ENCODE measurements around the gene NCAPG.

NCAPG gene

GRCh38 chr4:17763931-17764330, 46.8 kb upstream of the NCAPG start:
- H4K91ac ChIP-seq (ENCODE audit: low read depth, low read length): no peak overlapping the region
- no peak overlapping the region for H4K12ac ChIP-seq (ENCODE audit: low read depth, low read length)
- H2AK5ac ChIP-seq (ENCODE audit: low read length): no peak overlapping the region
- H3K27ac ChIP-seq (ENCODE audit: low read depth, low read length): no peak overlapping the region
- H3K79me1 ChIP-seq (ENCODE audit: low read length): no peaks in the 10 kb centered on the region
- H3K18ac ChIP-seq (ENCODE audit: low read length): no peak overlapping the region
- no peak overlapping the region for H3K4me3 ChIP-seq (ENCODE audit: low read depth, low read length)
- no peak overlapping the region for H4K8ac ChIP-seq (ENCODE audit: low read depth, low read length)
- H2BK12ac ChIP-seq (ENCODE audit: low read length): no peak overlapping the region
- no peak overlapping the region for H3K4me2 ChIP-seq (ENCODE audit: low read length)
- H3K79me2 ChIP-seq (ENCODE audit: control insufficient read depth, insufficient read depth, low read length, poor library complexity): no peaks in the 10 kb centered on the region
- H2BK5ac ChIP-seq (ENCODE audit: low read depth, low read length, poor library complexity): no peak overlapping the region
- no peak overlapping the region for H3K23ac ChIP-seq (ENCODE audit: low read length)
- H3K4ac ChIP-seq (ENCODE audit: low read depth, low read length): no peak overlapping the region
- no CpG with 5 or more reads among the region's 5 CpGs for WGBS (ENCODE audit: extremely low coverage, insufficient coverage, insufficient read length)
- H3K36me3 ChIP-seq (ENCODE audit: control insufficient read depth in 1 of 2, insufficient read depth in 2 of 2, low read length in 2 of 2): no peaks in the 10 kb centered on the region
- no peak overlapping the region for H2BK120ac ChIP-seq (ENCODE audit: insufficient read depth, low read length, poor library complexity)
- no peak overlapping the region for H3K9ac ChIP-seq (ENCODE audit: low read length)
- no peak overlapping the region for H3K14ac ChIP-seq (ENCODE audit: low read length)
- H3K4me1 ChIP-seq (ENCODE audit: control insufficient read depth in 1 of 2, insufficient read depth in 2 of 2, low read length in 2 of 2): no peaks in the 10 kb centered on the region
- no peak overlapping the region for H2AFZ ChIP-seq (ENCODE audit: insufficient read depth, low read length, poor library complexity)
- no peak for DNase-seq
- peaks cover 6% of the 10 kb centered on the region for H3K9me3 ChIP-seq (ENCODE audit: insufficient read depth, low read depth, low read length)
- H3K27me3 ChIP-seq (ENCODE audit: insufficient read depth, low read length): no peaks in the 10 kb centered on the region

GRCh38 chr4:17765514-17766286, 45.1 kb upstream of the NCAPG start:
- Histone ChIP-seq H2BK120ac (ENCODE audit: insufficient read depth, low read length, poor library complexity) (no peak overlapping the region), H4K12ac (ENCODE audit: low read depth, low read length) (no peak overlapping the region), H3K23ac (ENCODE audit: low read length) (no peak overlapping the region), H3K4me1 (ENCODE audit: control insufficient read depth in 1 of 2, insufficient read depth in 2 of 2, low read length in 2 of 2) (no peaks in the 10 kb centered on the region), H3K9ac (ENCODE audit: low read length) (no peak overlapping the region), H4K91ac (ENCODE audit: low read depth, low read length) (no peak overlapping the region), H2AK5ac (ENCODE audit: low read length) (no peak overlapping the region), H4K8ac (ENCODE audit: low read depth, low read length) (no peak overlapping the region), H3K36me3 (ENCODE audit: control insufficient read depth in 1 of 2, insufficient read depth in 2 of 2, low read length in 2 of 2) (no peaks in the 10 kb centered on the region), H3K27me3 (ENCODE audit: insufficient read depth, low read length) (no peaks in the 10 kb centered on the region), H3K79me2 (ENCODE audit: control insufficient read depth, insufficient read depth, low read length, poor library complexity) (no peaks in the 10 kb centered on the region), H3K4ac (ENCODE audit: low read depth, low read length) (no peak overlapping the region), H3K4me2 (ENCODE audit: low read length) (no peak overlapping the region), H3K14ac (ENCODE audit: low read length) (no peak overlapping the region), H2AFZ (ENCODE audit: insufficient read depth, low read length, poor library complexity) (no peak overlapping the region), H2BK5ac (ENCODE audit: low read depth, low read length, poor library complexity) (no peak overlapping the region), H3K79me1 (ENCODE audit: low read length) (no peaks in the 10 kb centered on the region), H3K9me3 (ENCODE audit: insufficient read depth, low read depth, low read length) (peaks cover 6% of the 10 kb centered on the region), H3K4me3 (ENCODE audit: low read depth, low read length) (no peak overlapping the region), H3K27ac (ENCODE audit: low read depth, low read length) (no peak overlapping the region), H3K18ac (ENCODE audit: low read length) (no peak overlapping the region), H2BK12ac (ENCODE audit: low read length) (no peak overlapping the region)
- no CpG with 5 or more reads among the region's 11 CpGs for WGBS (ENCODE audit: extremely low coverage, insufficient coverage, insufficient read length)
- no peak for DNase-seq

- Histone ChIP-seq H4K12ac (ENCODE audit: low read depth, low read length) (no peak overlapping the region), H3K79me2 (ENCODE audit: control insufficient read depth, insufficient read depth, low read length, poor library complexity) (no peaks in the 10 kb centered on the region), H3K4me2 (ENCODE audit: low read length) (no peak overlapping the region), H3K9ac (ENCODE audit: low read length) (no peak overlapping the region), H3K79me1 (ENCODE audit: low read length) (no peaks in the 10 kb centered on the region), H2BK5ac (ENCODE audit: low read depth, low read length, poor library complexity) (no peak overlapping the region), H2AK5ac (ENCODE audit: low read length) (no peak overlapping the region), H4K8ac (ENCODE audit: low read depth, low read length) (no peak overlapping the region), H3K36me3 (ENCODE audit: control insufficient read depth in 1 of 2, insufficient read depth in 2 of 2, low read length in 2 of 2) (no peaks in the 10 kb centered on the region), H2AFZ (ENCODE audit: insufficient read depth, low read length, poor library complexity) (no peak overlapping the region), H3K27ac (ENCODE audit: low read depth, low read length) (no peak overlapping the region), H2BK120ac (ENCODE audit: insufficient read depth, low read length, poor library complexity) (no peak overlapping the region), H3K27me3 (ENCODE audit: insufficient read depth, low read length) (no peaks in the 10 kb centered on the region), H2BK12ac (ENCODE audit: low read length) (no peak overlapping the region), H3K4me3 (ENCODE audit: low read depth, low read length) (no peak overlapping the region), H3K9me3 (ENCODE audit: insufficient read depth, low read depth, low read length) (peaks cover 6% of the 10 kb centered on the region), H3K18ac (ENCODE audit: low read length) (no peak overlapping the region), H3K14ac (ENCODE audit: low read length) (no peak overlapping the region), H4K91ac (ENCODE audit: low read depth, low read length) (no peak overlapping the region), H3K23ac (ENCODE audit: low read length) (no peak overlapping the region), H3K4ac (ENCODE audit: low read depth, low read length) (no peak overlapping the region), H3K4me1 (ENCODE audit: control insufficient read depth in 1 of 2, insufficient read depth in 2 of 2, low read length in 2 of 2) (no peaks in the 10 kb centered on the region)
- DNase-seq: no peak
- WGBS (ENCODE audit: extremely low coverage, insufficient coverage, insufficient read length): no CpG with 5 or more reads among the region's 33 CpGs
Measured at GRCh38 chr4:17766826-17767458, 43.8 kb upstream of the NCAPG start.

GRCh38 chr4:17769406-17770174, 41.2 kb upstream of the NCAPG start:
- WGBS (ENCODE audit: extremely low coverage, insufficient coverage, insufficient read length): no CpG with 5 or more reads among the region's 8 CpGs
- no peak overlapping the region for H3K23ac ChIP-seq (ENCODE audit: low read length)

More at GRCh38 chr4:17769406-17770174, 41.2 kb upstream of the NCAPG start:
- H2BK120ac ChIP-seq (ENCODE audit: insufficient read depth, low read length, poor library complexity): no peak overlapping the region
- no peak overlapping the region for H3K4me3 ChIP-seq (ENCODE audit: low read depth, low read length)
- no peaks in the 10 kb centered on the region for H3K27me3 ChIP-seq (ENCODE audit: insufficient read depth, low read length)
- no peak for DNase-seq
- no peak overlapping the region for H3K4ac ChIP-seq (ENCODE audit: low read depth, low read length)
- no peaks in the 10 kb centered on the region for H3K79me1 ChIP-seq (ENCODE audit: low read length)
- H4K12ac ChIP-seq (ENCODE audit: low read depth, low read length): no peak overlapping the region
- no peak overlapping the region for H3K4me2 ChIP-seq (ENCODE audit: low read length)
- no peak overlapping the region for H2BK12ac ChIP-seq (ENCODE audit: low read length)
- H3K9me3 ChIP-seq (ENCODE audit: insufficient read depth, low read depth, low read length): peaks cover 6% of the 10 kb centered on the region
- no peak overlapping the region for H3K14ac ChIP-seq (ENCODE audit: low read length)
- no peaks in the 10 kb centered on the region for H3K4me1 ChIP-seq (ENCODE audit: control insufficient read depth in 1 of 2, insufficient read depth in 2 of 2, low read length in 2 of 2)
- no peak overlapping the region for H4K91ac ChIP-seq (ENCODE audit: low read depth, low read length)
- no peak overlapping the region for H3K18ac ChIP-seq (ENCODE audit: low read length)
- no peak overlapping the region for H3K9ac ChIP-seq (ENCODE audit: low read length)
- no peak overlapping the region for H2BK5ac ChIP-seq (ENCODE audit: low read depth, low read length, poor library complexity)
- H2AFZ ChIP-seq (ENCODE audit: insufficient read depth, low read length, poor library complexity): no peak overlapping the region
- H2AK5ac ChIP-seq (ENCODE audit: low read length): no peak overlapping the region
- no peak overlapping the region for H3K27ac ChIP-seq (ENCODE audit: low read depth, low read length)
- no peaks in the 10 kb centered on the region for H3K79me2 ChIP-seq (ENCODE audit: control insufficient read depth, insufficient read depth, low read length, poor library complexity)
- H3K36me3 ChIP-seq (ENCODE audit: control insufficient read depth in 1 of 2, insufficient read depth in 2 of 2, low read length in 2 of 2): no peaks in the 10 kb centered on the region
- H4K8ac ChIP-seq (ENCODE audit: low read depth, low read length): no peak overlapping the region
